Adrenal gland (tissue), 5 donors: ENCODE results near the gene ABCC2.

ENCODE experiments used
- POLR2A ChIP-seq, 2 donors: fragments of 450-650 bp; IDR thresholded peaks; one replicate each; pipeline ENCODE4 v1.6.1; 2017; ENCODE audit warnings: antibody characterized with exemption in 2 of 2, mild to moderate bottlenecking in 2 of 2, moderate library complexity in 1 of 2
- TF ChIP-seq, protein P1 (sequence below), 6 experiments: fragments of 450-650 bp in 4 of 6; fragments of 200-600 bp in 2 of 6; sonication (generic) in 1 of 6; IDR thresholded peaks; 1 replicate in 5 of 6; 2 replicates in 1 of 6; pipeline versions ENCODE4 v1.5.1 to v1.8.0; 2016 to 2021; ENCODE audit warnings: antibody characterized with exemption in 6 of 6, mild to moderate bottlenecking in 2 of 6, moderate library complexity in 1 of 6
- donor health status: DM: no; HTN: no; CAD: no.

DNA sequence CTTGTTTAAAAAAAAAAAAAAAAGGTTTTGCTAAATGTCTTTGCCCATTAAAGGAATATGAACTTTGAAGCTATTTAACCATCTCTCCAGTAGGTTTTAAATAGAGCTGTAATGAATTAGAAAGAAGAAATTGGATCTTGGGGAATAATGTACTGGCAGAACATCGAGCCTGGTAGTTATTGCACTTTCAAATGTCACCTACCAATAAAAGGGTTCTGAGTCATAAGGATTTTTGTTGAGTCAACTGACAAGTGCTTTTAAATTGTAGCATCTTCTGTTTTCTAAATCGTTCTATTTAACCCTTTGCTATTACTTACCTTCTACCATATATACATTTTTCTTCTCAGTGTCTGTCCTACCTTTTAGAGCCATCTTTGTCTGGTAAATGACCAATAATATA is 39.7 kb upstream of the ABCC2 start:
- TF ChIP-seq, protein P1, sequence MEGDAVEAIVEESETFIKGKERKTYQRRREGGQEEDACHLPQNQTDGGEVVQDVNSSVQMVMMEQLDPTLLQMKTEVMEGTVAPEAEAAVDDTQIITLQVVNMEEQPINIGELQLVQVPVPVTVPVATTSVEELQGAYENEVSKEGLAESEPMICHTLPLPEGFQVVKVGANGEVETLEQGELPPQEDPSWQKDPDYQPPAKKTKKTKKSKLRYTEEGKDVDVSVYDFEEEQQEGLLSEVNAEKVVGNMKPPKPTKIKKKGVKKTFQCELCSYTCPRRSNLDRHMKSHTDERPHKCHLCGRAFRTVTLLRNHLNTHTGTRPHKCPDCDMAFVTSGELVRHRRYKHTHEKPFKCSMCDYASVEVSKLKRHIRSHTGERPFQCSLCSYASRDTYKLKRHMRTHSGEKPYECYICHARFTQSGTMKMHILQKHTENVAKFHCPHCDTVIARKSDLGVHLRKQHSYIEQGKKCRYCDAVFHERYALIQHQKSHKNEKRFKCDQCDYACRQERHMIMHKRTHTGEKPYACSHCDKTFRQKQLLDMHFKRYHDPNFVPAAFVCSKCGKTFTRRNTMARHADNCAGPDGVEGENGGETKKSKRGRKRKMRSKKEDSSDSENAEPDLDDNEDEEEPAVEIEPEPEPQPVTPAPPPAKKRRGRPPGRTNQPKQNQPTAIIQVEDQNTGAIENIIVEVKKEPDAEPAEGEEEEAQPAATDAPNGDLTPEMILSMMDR (IDR thresholded peaks at IDR 0.05) = no peak
- TF ChIP-seq POLR2A (IDR thresholded peaks at IDR 0.05) = no peak
